ENCODE results near the gene SMIM35. TPM values are rescaled to one million over a fixed set of nuclear protein-coding genes. Genes with fewer than 3 reads are reported as not detected.

The SMIM35 gene
- total RNA-seq, 1 donor, result not detected

DNA sequence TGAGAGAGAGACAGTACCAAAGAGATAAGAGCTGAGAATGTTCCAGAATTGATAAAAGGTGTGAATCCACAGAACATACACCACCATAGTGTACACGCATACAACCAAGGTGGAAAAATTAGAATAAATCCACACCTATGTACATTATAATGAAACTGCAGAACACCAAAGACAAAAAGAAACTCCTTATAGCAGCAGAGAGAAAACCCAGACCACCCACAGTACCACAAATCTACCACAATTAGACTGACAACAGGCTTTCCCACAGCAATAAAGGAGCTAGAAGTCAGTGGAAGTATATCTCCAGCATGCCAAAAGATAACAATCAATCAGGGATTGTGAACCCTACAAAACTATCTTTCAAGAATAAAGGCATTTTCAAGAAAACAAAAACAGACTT lies 34.0 kb upstream of the SMIM35 start:
- DNase-seq (ENCODE audit: insufficient read length, low spot score, missing footprints), result no peak
- H3K4me2 ChIP-seq (ENCODE audit: insufficient read depth, low read length), result no peak overlapping the region
- H3K27me3 ChIP-seq (ENCODE audit: insufficient read depth, low read length), result peaks cover 4% of the 10 kb centered on the region
- H3K36me3 ChIP-seq (ENCODE audit: insufficient read depth, low read length), result no peaks in the 10 kb centered on the region
- no peaks in the 10 kb centered on the region for H3K9me3 ChIP-seq (ENCODE audit: low read depth, low read length)
- no peaks in the 10 kb centered on the region for H3K4me1 ChIP-seq (ENCODE audit: insufficient read depth, low read length)
- H3K4me3 ChIP-seq (ENCODE audit: insufficient read depth, low read length), result no peak overlapping the region
- TF ChIP-seq, protein P1, sequence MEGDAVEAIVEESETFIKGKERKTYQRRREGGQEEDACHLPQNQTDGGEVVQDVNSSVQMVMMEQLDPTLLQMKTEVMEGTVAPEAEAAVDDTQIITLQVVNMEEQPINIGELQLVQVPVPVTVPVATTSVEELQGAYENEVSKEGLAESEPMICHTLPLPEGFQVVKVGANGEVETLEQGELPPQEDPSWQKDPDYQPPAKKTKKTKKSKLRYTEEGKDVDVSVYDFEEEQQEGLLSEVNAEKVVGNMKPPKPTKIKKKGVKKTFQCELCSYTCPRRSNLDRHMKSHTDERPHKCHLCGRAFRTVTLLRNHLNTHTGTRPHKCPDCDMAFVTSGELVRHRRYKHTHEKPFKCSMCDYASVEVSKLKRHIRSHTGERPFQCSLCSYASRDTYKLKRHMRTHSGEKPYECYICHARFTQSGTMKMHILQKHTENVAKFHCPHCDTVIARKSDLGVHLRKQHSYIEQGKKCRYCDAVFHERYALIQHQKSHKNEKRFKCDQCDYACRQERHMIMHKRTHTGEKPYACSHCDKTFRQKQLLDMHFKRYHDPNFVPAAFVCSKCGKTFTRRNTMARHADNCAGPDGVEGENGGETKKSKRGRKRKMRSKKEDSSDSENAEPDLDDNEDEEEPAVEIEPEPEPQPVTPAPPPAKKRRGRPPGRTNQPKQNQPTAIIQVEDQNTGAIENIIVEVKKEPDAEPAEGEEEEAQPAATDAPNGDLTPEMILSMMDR (IDR thresholded peaks at IDR 0.05; ENCODE audit: extremely low read depth, low read depth, low read length), result no peak
- no peaks in the 10 kb centered on the region for H4K20me1 ChIP-seq (ENCODE audit: insufficient read depth, low read length)
- H3K27ac ChIP-seq (ENCODE audit: low read depth, low read length), result no peak overlapping the region
- H3K79me2 ChIP-seq (ENCODE audit: insufficient read depth, low read length), result no peaks in the 10 kb centered on the region
- H2AFZ ChIP-seq (ENCODE audit: low read length), result no peak overlapping the region

DNA sequence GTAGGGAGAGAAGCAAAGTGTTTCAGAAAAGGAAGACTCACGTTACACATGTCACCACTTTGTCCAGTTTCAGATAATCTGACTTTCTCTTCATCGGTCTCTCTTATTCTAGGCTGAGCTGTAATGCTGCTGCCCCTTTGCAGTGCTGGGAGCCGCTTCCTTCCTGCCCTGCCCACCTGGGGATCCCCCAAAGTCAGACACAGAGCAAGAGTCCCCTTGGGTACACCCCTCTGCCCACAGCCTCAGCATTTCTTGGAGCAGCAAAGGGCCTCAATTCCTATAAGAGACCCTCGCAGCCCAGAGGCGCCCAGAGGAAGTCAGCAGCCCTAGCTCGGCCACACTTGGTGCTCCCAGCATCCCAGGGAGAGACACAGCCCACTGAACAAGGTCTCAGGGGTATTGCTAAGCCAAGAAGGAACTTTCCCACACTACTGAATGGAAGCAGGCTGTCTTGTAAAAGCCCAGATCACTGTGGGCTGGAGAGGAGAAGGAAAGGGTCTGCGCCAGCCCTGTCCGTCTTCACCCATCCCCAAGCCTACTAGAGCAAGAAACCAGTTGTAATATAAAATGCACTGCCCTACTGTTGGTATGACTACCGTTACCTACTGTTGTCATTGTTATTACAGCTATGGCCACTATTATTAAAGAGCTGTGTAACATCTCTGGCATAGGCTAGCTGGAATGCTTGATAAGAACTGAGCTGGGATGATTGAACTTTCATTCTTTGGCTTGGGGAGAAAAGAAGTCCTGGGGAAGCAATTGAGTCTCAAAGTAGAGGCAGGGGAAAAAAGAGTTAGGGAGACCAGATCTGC lies 31.2 kb upstream of the SMIM35 start:
- H3K27me3 ChIP-seq (ENCODE audit: insufficient read depth, low read length), result peaks cover 4% of the 10 kb centered on the region
- H2AFZ ChIP-seq (ENCODE audit: low read length), result no peak overlapping the region
- no peak overlapping the region for H3K4me3 ChIP-seq (ENCODE audit: insufficient read depth, low read length)
- no peaks in the 10 kb centered on the region for H4K20me1 ChIP-seq (ENCODE audit: insufficient read depth, low read length)
- H3K36me3 ChIP-seq (ENCODE audit: insufficient read depth, low read length), result no peaks in the 10 kb centered on the region
- H3K27ac ChIP-seq (ENCODE audit: low read depth, low read length), result no peak overlapping the region
- TF ChIP-seq, protein P1 (IDR thresholded peaks at IDR 0.05; ENCODE audit: extremely low read depth, low read depth, low read length), result no peak
- no peaks in the 10 kb centered on the region for H3K9me3 ChIP-seq (ENCODE audit: low read depth, low read length)
- no peaks in the 10 kb centered on the region for H3K4me1 ChIP-seq (ENCODE audit: insufficient read depth, low read length)
- no peak for DNase-seq (ENCODE audit: insufficient read length, low spot score, missing footprints)
- no peak overlapping the region for H3K4me2 ChIP-seq (ENCODE audit: insufficient read depth, low read length)
- no peaks in the 10 kb centered on the region for H3K79me2 ChIP-seq (ENCODE audit: insufficient read depth, low read length)

DNA sequence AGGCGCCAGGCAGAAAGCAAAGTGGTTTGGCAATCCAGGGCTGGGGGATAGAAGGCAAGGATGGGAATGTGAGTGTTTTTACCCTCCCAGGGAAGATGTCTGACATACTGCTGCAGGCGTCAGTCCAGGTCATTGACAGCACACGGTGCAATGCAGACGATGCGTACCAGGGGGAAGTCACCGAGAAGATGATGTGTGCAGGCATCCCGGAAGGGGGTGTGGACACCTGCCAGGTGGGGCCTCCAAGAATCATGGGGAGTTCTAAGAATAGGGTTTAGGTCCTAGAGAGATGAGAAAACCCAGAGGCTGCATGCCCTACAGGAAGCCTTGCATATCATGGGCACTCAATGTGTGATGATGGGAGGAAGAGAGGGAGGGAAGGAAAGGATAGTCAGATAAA lies 28.3 kb upstream of the SMIM35 start:
- H2AFZ ChIP-seq (ENCODE audit: low read length), result no peak overlapping the region
- no peak overlapping the region for H3K4me2 ChIP-seq (ENCODE audit: insufficient read depth, low read length)
- no peak overlapping the region for H3K27ac ChIP-seq (ENCODE audit: low read depth, low read length)

DNA sequence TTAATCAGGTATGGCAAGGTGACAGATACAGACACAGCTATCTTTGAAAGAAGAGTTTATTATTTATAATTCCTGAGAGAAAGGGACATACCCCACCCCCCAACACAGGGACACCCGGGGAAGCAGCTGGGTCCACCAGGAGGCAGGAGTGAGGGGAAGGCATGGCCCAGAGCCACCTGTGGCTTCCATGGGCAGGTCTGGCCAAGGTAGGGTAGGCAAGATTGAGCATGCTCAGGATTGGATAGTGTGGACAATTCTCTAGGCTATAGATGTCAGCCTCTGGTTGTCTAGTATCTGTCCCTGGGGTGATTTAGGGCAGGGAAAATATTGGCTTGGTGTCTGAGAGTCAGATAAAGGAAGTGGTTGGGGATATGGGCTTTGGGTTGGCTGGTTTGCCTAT lies 27.5 kb upstream of the SMIM35 start:
- Histone ChIP-seq H3K9me3 (ENCODE audit: low read depth, low read length) (no peaks in the 10 kb centered on the region), H2AFZ (ENCODE audit: low read length) (no peak overlapping the region), H3K36me3 (ENCODE audit: insufficient read depth, low read length) (no peaks in the 10 kb centered on the region), H3K4me2 (ENCODE audit: insufficient read depth, low read length) (no peak overlapping the region), H3K4me3 (ENCODE audit: insufficient read depth, low read length) (no peak overlapping the region), H4K20me1 (ENCODE audit: insufficient read depth, low read length) (no peaks in the 10 kb centered on the region), H3K79me2 (ENCODE audit: insufficient read depth, low read length) (no peaks in the 10 kb centered on the region), H3K27me3 (ENCODE audit: insufficient read depth, low read length) (peaks cover 3% of the 10 kb centered on the region), H3K27ac (ENCODE audit: low read depth, low read length) (no peak overlapping the region), H3K4me1 (ENCODE audit: insufficient read depth, low read length) (no peaks in the 10 kb centered on the region)
- peak; percentile 58 for DNase-seq (ENCODE audit: insufficient read length, low spot score, missing footprints)
- TF ChIP-seq, protein P1 (IDR thresholded peaks at IDR 0.05; ENCODE audit: extremely low read depth, low read depth, low read length), result no peak

More for the DNA sequence above, 28.3 kb upstream of the SMIM35 start:
- Histone ChIP-seq H4K20me1 (ENCODE audit: insufficient read depth, low read length) (no peaks in the 10 kb centered on the region), H3K9me3 (ENCODE audit: low read depth, low read length) (no peaks in the 10 kb centered on the region), H3K27me3 (ENCODE audit: insufficient read depth, low read length) (peaks cover 4% of the 10 kb centered on the region), H3K36me3 (ENCODE audit: insufficient read depth, low read length) (no peaks in the 10 kb centered on the region), H3K79me2 (ENCODE audit: insufficient read depth, low read length) (no peaks in the 10 kb centered on the region), H3K4me1 (ENCODE audit: insufficient read depth, low read length) (no peaks in the 10 kb centered on the region), H3K4me3 (ENCODE audit: insufficient read depth, low read length) (no peak overlapping the region)
- no peak for DNase-seq (ENCODE audit: insufficient read length, low spot score, missing footprints)
- TF ChIP-seq, protein P1 (IDR thresholded peaks at IDR 0.05; ENCODE audit: extremely low read depth, low read depth, low read length), result no peak
